ENCODE data around the gene PRSS21.

DNA sequence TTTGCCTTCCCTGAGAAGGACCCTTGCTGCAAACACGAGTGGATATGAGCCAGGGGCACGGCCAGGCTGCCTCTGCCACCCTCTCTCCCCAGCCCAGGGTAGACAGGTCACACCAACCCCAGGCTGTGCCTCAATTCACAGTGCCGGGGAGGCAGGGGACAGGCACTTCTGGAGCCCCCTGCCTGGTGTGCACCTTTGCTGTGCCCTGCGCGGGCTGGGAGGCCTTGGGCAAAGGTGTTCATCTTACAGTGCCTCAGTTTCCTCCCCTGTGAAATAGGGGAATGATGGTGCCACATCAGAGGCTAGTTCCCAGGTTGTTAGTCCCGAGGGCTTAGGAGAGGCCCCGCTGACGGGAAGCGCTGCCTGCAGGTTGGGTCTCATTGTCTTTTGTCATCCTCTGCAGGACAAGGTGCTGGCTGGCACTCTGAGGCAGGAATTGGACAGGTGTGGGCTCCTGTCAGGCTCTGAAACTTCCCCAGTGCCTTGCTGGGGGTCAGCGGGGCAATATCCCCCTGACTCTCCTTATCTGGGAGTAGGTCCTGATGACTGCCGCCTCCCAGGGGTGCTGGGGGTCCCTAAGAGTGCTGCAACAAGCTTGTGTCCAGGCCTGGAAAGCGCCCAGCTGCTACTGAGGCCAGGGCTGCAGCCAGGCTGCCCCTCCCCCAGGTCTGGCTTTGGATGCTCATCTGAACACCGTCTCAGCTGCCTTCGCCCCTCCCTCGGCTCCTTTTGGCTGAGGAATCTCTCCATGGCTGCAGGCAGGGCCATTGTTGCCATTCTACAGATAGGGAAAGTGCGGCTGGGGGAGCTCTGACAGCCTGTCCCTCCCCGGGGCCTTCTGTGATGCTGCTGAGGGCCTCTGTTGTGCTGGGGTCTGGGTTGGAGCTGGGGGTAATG is 3.1 kb downstream of the PRSS21 start:
- TF ChIP-seq HDAC2 (IDR thresholded peaks at IDR 0.05), result no peak
- no peak for TF ChIP-seq MXI1 (IDR thresholded peaks at IDR 0.05; ENCODE audit: low read depth, low read length)
- no peak for TF ChIP-seq EZH2 (IDR thresholded peaks at IDR 0.05; ENCODE audit: borderline replicate concordance, control insufficient read depth, low read depth, low read length)
- no peak for TF ChIP-seq POLR2AphosphoS5 (IDR thresholded peaks at IDR 0.05; ENCODE audit: low read length)
- TF ChIP-seq ZNF24 (IDR thresholded peaks at IDR 0.05), result no peak
- no peak for TF ChIP-seq GABPA (IDR thresholded peaks at IDR 0.05; ENCODE audit: low read depth)
- TF ChIP-seq NFYB (IDR thresholded peaks at IDR 0.05; ENCODE audit: insufficient read depth, low read depth, low read length), result no peak
- TF ChIP-seq CEBPB (IDR thresholded peaks at IDR 0.05; ENCODE audit: borderline replicate concordance in 1 of 2, low read depth in 2 of 2, low read length in 2 of 2), result no peak
- no peak for TF ChIP-seq RBBP5 (conservative IDR thresholded peaks at IDR 0.05)
- no peak for TF ChIP-seq ESRRA (IDR thresholded peaks at IDR 0.05; ENCODE audit: low read length)
- TF ChIP-seq FOXM1 (IDR thresholded peaks at IDR 0.05; ENCODE audit: low read depth, low read length), result no peak
- TF ChIP-seq RAD21 (IDR thresholded peaks at IDR 0.05; ENCODE audit: insufficient read depth, low read depth, low read length), result no peak
- TF ChIP-seq EP300 (IDR thresholded peaks at IDR 0.05; ENCODE audit: borderline replicate concordance in 1 of 2, control insufficient read depth in 1 of 2, low read depth in 2 of 2, low read length in 2 of 2), result no peak

All from GM12878 (cell line).